Endothelial cell of umbilical vein (primary cell): ENCODE data around the gene PLPP7. TPM values are rescaled to one million over a fixed set of nuclear protein-coding genes. Genes with fewer than 3 reads are reported as not detected.

Experiments used
- BruUV-seq: library from RNA; stranded (reverse); fragments of 400-500 nt; replicated peaks from 2 replicates; lab custom pipeline; 2021; lab: Mats Ljungman, UMichigan
- CTCF ChIA-PET: fragments of 300-600, 350-600 bp; sonication (Branson Sonifier 250); formaldehyde crosslinking; loops from one replicate; lab custom pipeline; 2021; ENCODE audit warnings: antibody characterized with exemption, inconsistent platforms; lab: Charles Lee
- POLR2A ChIA-PET: fragments of 300-600, 350-600 bp; sonication (Branson Sonifier 250); formaldehyde crosslinking; loops from one replicate; lab custom pipeline; 2021; ENCODE audit warnings: antibody characterized with exemption, inconsistent platforms; lab: Charles Lee
- DNase-seq: peaks from one replicate; pipeline ENCODE4 v3.0.0-alpha.2; 2011; ENCODE audit warnings: low read depth, low spot score
- FAIRE-seq: peaks from 2 replicates; lab custom pipeline; 2011; peaks lifted over from hg19 to GRCh38; lab: Jason Lieb, UNC
- H2AFZ ChIP-seq: 2 replicates; pipeline ENCODE4 v1.6.0; 2012; ENCODE audit warnings: low read depth, low read length, control low read depth, inconsistent platforms
- H3K27ac ChIP-seq: 2 replicates; pipeline ENCODE4 v1.5.1; 2011; ENCODE audit warnings: low read depth, mild to moderate bottlenecking, control low read depth, low read length, moderate library complexity; ENCODE audit not compliant: insufficient read depth
- H3K27me3 ChIP-seq, 2 experiments: 2 replicates each; pipeline versions ENCODE4 v1.6.0 to v1.6.1; 2011; ENCODE audit warnings: low read length in 2 of 2, mixed read lengths in 1 of 2; ENCODE audit not compliant: control insufficient read depth in 2 of 2, insufficient read depth in 2 of 2
- H3K36me3 ChIP-seq, 2 experiments: 2 replicates in 1 of 2; 3 replicates in 1 of 2; pipeline ENCODE4 v1.5.1; 2011; ENCODE audit warnings: low read length in 2 of 2, mild to moderate bottlenecking in 1 of 2, moderate library complexity in 1 of 2; ENCODE audit not compliant: control insufficient read depth in 2 of 2, insufficient read depth in 2 of 2; ENCODE audit errors: extremely low read depth in 1 of 2
- H3K4me1 ChIP-seq: 3 replicates; pipeline ENCODE4 v1.5.1; 2011; ENCODE audit warnings: mild to moderate bottlenecking, low read length; ENCODE audit not compliant: control insufficient read depth, insufficient read depth; ENCODE audit errors: extremely low read depth
- H3K4me2 ChIP-seq: 2 replicates; pipeline ENCODE4 v1.6.1; 2011; ENCODE audit warnings: low read length, control low read depth, mixed read lengths; ENCODE audit not compliant: insufficient read depth
- H3K4me3 ChIP-seq, 3 experiments: fragments of 200-600 bp in 1 of 3; sonication (generic), shearing (Covaris generic) in 1 of 3; replicated peaks in 1 of 3; 2 replicates each; pipeline ENCODE4 v1.5.1; 2011 to 2016; ENCODE audit warnings: control low read depth in 3 of 3, low read length in 3 of 3, mild to moderate bottlenecking in 2 of 3, inconsistent platforms in 1 of 3, low read depth in 1 of 3, moderate library complexity in 1 of 3; ENCODE audit not compliant: insufficient read depth in 1 of 3
- H3K79me2 ChIP-seq: 2 replicates; pipeline ENCODE4 v1.6.0; 2012; ENCODE audit warnings: low read length, inconsistent platforms; ENCODE audit not compliant: control insufficient read depth, insufficient read depth
- H3K9ac ChIP-seq: replicated peaks from 2 replicates; pipeline ENCODE3; 2011; ENCODE audit warnings: low read length, control low read depth; ENCODE audit not compliant: insufficient read depth; ENCODE audit errors: extremely low read depth
- H3K9me1 ChIP-seq: replicated peaks from 3 replicates; pipeline ENCODE4 v1.6.0; 2011; ENCODE audit warnings: mild to moderate bottlenecking, low read length; ENCODE audit not compliant: control insufficient read depth, insufficient read depth; ENCODE audit errors: extremely low read depth
- H3K9me3 ChIP-seq: replicated peaks from 2 replicates; pipeline ENCODE4 v1.5.1; 2012; ENCODE audit warnings: low read length, inconsistent platforms; ENCODE audit not compliant: control insufficient read depth, insufficient read depth
- H4K20me1 ChIP-seq: replicated peaks from 2 replicates; pipeline ENCODE3; 2011; ENCODE audit warnings: mild to moderate bottlenecking, low read length; ENCODE audit not compliant: control insufficient read depth, insufficient read depth; ENCODE audit errors: extremely low read depth
- EZH2 ChIP-seq: IDR thresholded peaks from 2 replicates; pipeline ENCODE4 v1.6.1; 2012; ENCODE audit warnings: borderline replicate concordance, low read depth, mild to moderate bottlenecking, moderate library complexity, low read length, inconsistent platforms; ENCODE audit not compliant: severe bottlenecking
- FOS ChIP-seq: IDR thresholded peaks from 2 replicates; pipeline ENCODE4 v1.6.1; 2011; ENCODE audit warnings: mild to moderate bottlenecking, low read length, moderate library complexity, borderline replicate concordance; ENCODE audit not compliant: insufficient read depth
- GATA2 ChIP-seq: IDR thresholded peaks from 2 replicates; pipeline ENCODE4 v1.7.0; 2011; ENCODE audit warnings: low read depth, mild to moderate bottlenecking, moderate library complexity, mixed read lengths, low read length; ENCODE audit not compliant: insufficient read length, insufficient read depth
- JUN ChIP-seq: IDR thresholded peaks from 2 replicates; pipeline ENCODE4 v1.6.1; 2011; ENCODE audit warnings: borderline replicate concordance, low read depth; ENCODE audit not compliant: insufficient read length, insufficient read depth
- MYC ChIP-seq: IDR thresholded peaks from one replicate; pipeline ENCODE4 v1.6.1; 2011; ENCODE audit warnings: mild to moderate bottlenecking, low read depth, low read length
- POLR2A ChIP-seq: IDR thresholded peaks from 2 replicates; pipeline ENCODE4 v1.6.1; 2012; ENCODE audit warnings: low read depth, mild to moderate bottlenecking, control low read depth, low read length
- POLR2AphosphoS5 ChIP-seq: IDR thresholded peaks from 2 replicates; pipeline ENCODE4 v1.6.1; 2012; ENCODE audit warnings: low read depth, mild to moderate bottlenecking, control low read depth, low read length, moderate library complexity; ENCODE audit not compliant: insufficient read depth
- dilution Hi-C: fragments of 300-500 bp; cut with MboI; formaldehyde crosslinking; loops from one replicate; pipeline ENCODE4 v1.15.0; 2019; ENCODE audit warnings: low sequenced_read_pairs; ENCODE audit not compliant: extremely low pct_ligation_motif_present
- intact Hi-C: fragments of 100-400 bp; cut with micrococcal nuclease; formaldehyde crosslinking; loops from one replicate; pipeline ENCODE4 v1.10.0; 2022
- polyA plus RNA-seq, 4 experiments: library from polyadenylated mRNA; depleted of rRNA in 3 of 4; stranded (reverse) in 3 of 4; unstranded in 1 of 4; fragments of >200 nt; gene quantifications; 2 replicates each; pipeline versions ENCODE4 v1.2.1 to v1.2.3, GENCODE V29; 2011 to 2012; ENCODE audit warnings: missing spikeins in 1 of 4
- total RNA-seq: library from RNA; stranded (reverse); gene quantifications from 2 replicates; pipeline ENCODE4 v1.2.3, GENCODE V29; 2021
- TF ChIP-seq, protein P1 (sequence below): IDR thresholded peaks from 2 replicates; pipeline ENCODE4 v1.6.1; 2011; ENCODE audit not compliant: insufficient read depth, insufficient read length
- TF ChIP-seq, protein P2 (sequence below), 2 donors: IDR thresholded peaks; 1 replicate in 1 of 2; 2 replicates in 1 of 2; pipeline ENCODE4 v1.5.1; 2011; ENCODE audit warnings: low read length in 2 of 2, mild to moderate bottlenecking in 2 of 2, moderate library complexity in 2 of 2, control low read depth in 1 of 2, inconsistent platforms in 1 of 2, low read depth in 1 of 2; ENCODE audit not compliant: insufficient read depth in 1 of 2; ENCODE audit errors: extremely low read depth in 1 of 2

Gene PLPP7
- total and polyA plus RNA-seq, 2 donors (not counting 3 experiments of a cell fraction or from before 2014, with no cell fraction given), result 2.1 to 2.7 TPM

DNA sequence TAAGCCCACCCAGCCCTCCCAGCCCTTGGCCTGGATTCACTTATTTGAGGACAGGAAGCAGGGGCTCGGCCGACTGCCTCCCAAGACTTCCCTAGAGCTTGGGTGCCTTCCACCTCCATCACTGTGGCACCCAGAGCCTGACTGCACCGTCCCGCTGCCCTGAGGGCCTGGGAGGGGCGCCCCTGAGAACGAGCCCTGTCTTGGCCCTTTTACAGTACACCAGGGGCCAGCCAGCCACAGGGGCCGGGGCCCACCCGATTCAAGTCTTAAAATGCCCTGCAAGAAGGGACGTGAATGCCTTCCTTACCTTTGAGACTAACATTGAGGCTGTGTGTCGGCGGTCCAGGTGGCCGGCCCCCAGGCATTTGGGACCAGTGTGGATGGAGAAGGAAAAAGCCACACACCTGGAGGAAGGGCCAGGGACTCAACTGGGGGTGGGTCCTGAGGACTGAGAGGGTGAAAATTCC lies 30.1 kb upstream of the PLPP7 start:
- DNase-seq, result no peak
- ChIA-PET POLR2A (no interaction called here), CTCF (interaction anchor here (1.5 kb wide), 1 partner anchor 15 kb away, joined by 4 read pairs; no protein-coding TSS in a partner anchor)
- BruUV-seq, result no TSS peak
- H4K20me1 ChIP-seq, result no peaks in the 10 kb centered on the region
- dilution Hi-C loops (no loop called here), intact Hi-C loops (loop anchor here (5.0 kb wide), 1 partner anchor 42 kb away; no protein-coding TSS in a partner anchor)
- no peak overlapping the region for H3K4me3 ChIP-seq
- H3K9ac ChIP-seq, result no peak overlapping the region
- H3K9me3 ChIP-seq, result no peaks in the 10 kb centered on the region
- TF ChIP-seq POLR2A, result no peak
- no peak for TF ChIP-seq GATA2
- no peak for TF ChIP-seq JUN
- no peak for TF ChIP-seq MYC
- TF ChIP-seq EZH2, result no peak
- TF ChIP-seq, protein P1, sequence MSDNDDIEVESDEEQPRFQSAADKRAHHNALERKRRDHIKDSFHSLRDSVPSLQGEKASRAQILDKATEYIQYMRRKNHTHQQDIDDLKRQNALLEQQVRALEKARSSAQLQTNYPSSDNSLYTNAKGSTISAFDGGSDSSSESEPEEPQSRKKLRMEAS, result no peak
- TF ChIP-seq, protein P2, sequence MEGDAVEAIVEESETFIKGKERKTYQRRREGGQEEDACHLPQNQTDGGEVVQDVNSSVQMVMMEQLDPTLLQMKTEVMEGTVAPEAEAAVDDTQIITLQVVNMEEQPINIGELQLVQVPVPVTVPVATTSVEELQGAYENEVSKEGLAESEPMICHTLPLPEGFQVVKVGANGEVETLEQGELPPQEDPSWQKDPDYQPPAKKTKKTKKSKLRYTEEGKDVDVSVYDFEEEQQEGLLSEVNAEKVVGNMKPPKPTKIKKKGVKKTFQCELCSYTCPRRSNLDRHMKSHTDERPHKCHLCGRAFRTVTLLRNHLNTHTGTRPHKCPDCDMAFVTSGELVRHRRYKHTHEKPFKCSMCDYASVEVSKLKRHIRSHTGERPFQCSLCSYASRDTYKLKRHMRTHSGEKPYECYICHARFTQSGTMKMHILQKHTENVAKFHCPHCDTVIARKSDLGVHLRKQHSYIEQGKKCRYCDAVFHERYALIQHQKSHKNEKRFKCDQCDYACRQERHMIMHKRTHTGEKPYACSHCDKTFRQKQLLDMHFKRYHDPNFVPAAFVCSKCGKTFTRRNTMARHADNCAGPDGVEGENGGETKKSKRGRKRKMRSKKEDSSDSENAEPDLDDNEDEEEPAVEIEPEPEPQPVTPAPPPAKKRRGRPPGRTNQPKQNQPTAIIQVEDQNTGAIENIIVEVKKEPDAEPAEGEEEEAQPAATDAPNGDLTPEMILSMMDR (IDR thresholded peaks at IDR 0.05; ENCODE audit: extremely low read depth in 1 of 2, insufficient read depth in 1 of 2, low read depth in 1 of 2, low read length in 2 of 2), result no peak
- no peak for TF ChIP-seq POLR2AphosphoS5
- no peak for TF ChIP-seq FOS
- H3K4me2 ChIP-seq, result no peak overlapping the region
- no peak overlapping the region for H3K27ac ChIP-seq
- H3K79me2 ChIP-seq, result no peaks in the 10 kb centered on the region
- H3K36me3 ChIP-seq, result peaks cover 0 to 39% of the 10 kb centered on the region in 2 experiments
- no peaks in the 10 kb centered on the region for H3K9me1 ChIP-seq
- H3K27me3 ChIP-seq, result no peaks in the 10 kb centered on the region
- H2AFZ ChIP-seq, result no peak overlapping the region
- H3K4me1 ChIP-seq, result peaks cover 7% of the 10 kb centered on the region
- no peak for FAIRE-seq
